Fibroblast of skin of right quadriceps (primary cell): ENCODE data around the gene LGI2.

Experiments
- DNase-seq: peaks from one replicate; pipeline ENCODE4 v3.0.0-alpha.2; 2013

LGI2 gene

GRCh38 chr4:24993551-24994080 lies 37.1 kb downstream of the LGI2 start:
- no peak for DNase-seq

- DNase-seq: no peak
Measured at GRCh38 chr4:24992968-24993367, 37.8 kb downstream of the LGI2 start.

- DNase-seq: peak; percentile 48
Measured at GRCh38 chr4:24991015-24991414, 39.7 kb downstream of the LGI2 start.

- no peak for DNase-seq
Measured at GRCh38 chr4:24989327-24989726, 41.4 kb downstream of the LGI2 start.

GRCh38 chr4:24988776-24989175 lies 42.0 kb downstream of the LGI2 start:
- peak; percentile 32 for DNase-seq

GRCh38 chr4:24984602-24985532 lies 45.9 kb downstream of the LGI2 start:
- no peak for DNase-seq

- no peak for DNase-seq
Measured at GRCh38 chr4:24980740-24981139, 50.0 kb downstream of the LGI2 start.

GRCh38 chr4:24980064-24980690 lies 50.6 kb downstream of the LGI2 start:
- peak; percentile 75 for DNase-seq

- DNase-seq: peak; percentile 57
Measured at GRCh38 chr4:24979554-24979953, 51.2 kb downstream of the LGI2 start.

GRCh38 chr4:24978291-24979075 lies 52.3 kb downstream of the LGI2 start:
- DNase-seq: no peak

GRCh38 chr4:24975510-24975909 lies 55.2 kb downstream of the LGI2 start:
- DNase-seq: no peak

GRCh38 chr4:24973747-24974601 lies 56.8 kb downstream of the LGI2 start:
- no peak for DNase-seq

- no peak for DNase-seq
Measured at GRCh38 chr4:24973404-24973746, 57.4 kb downstream of the LGI2 start.

- no peak for DNase-seq
Measured at GRCh38 chr4:24971192-24971591, 59.6 kb downstream of the LGI2 start.

- no peak for DNase-seq
Measured at GRCh38 chr4:24970635-24971034, 60.1 kb downstream of the LGI2 start.

- no peak for DNase-seq
Measured at GRCh38 chr4:24970191-24970590, 60.6 kb downstream of the LGI2 start.

- no peak for DNase-seq
Measured at GRCh38 chr4:24969486-24969885, 61.3 kb downstream of the LGI2 start.

GRCh38 chr4:24968992-24969391 lies 61.8 kb downstream of the LGI2 start:
- no peak for DNase-seq

- DNase-seq: no peak
Measured at GRCh38 chr4:24968278-24968677, 62.5 kb downstream of the LGI2 start.

- DNase-seq: no peak
Measured at GRCh38 chr4:24967346-24967745, 63.4 kb downstream of the LGI2 start.

GRCh38 chr4:24966076-24966475 lies 64.7 kb downstream of the LGI2 start:
- no peak for DNase-seq

- no peak for DNase-seq
Measured at GRCh38 chr4:24965627-24966026, 65.1 kb downstream of the LGI2 start.
